HG02943 (cell line): ENCODE data around the gene ITPK1.

Experiments used
- ATAC-seq: cut with Tn5 transposase; IDR thresholded peaks from one replicate; pipeline ENCODE4 v1.9.1; 2021; ENCODE audit warnings: mild to moderate bottlenecking, low read depth, moderate library complexity; ENCODE audit not compliant: unreplicated experiment

Gene ITPK1

DNA sequence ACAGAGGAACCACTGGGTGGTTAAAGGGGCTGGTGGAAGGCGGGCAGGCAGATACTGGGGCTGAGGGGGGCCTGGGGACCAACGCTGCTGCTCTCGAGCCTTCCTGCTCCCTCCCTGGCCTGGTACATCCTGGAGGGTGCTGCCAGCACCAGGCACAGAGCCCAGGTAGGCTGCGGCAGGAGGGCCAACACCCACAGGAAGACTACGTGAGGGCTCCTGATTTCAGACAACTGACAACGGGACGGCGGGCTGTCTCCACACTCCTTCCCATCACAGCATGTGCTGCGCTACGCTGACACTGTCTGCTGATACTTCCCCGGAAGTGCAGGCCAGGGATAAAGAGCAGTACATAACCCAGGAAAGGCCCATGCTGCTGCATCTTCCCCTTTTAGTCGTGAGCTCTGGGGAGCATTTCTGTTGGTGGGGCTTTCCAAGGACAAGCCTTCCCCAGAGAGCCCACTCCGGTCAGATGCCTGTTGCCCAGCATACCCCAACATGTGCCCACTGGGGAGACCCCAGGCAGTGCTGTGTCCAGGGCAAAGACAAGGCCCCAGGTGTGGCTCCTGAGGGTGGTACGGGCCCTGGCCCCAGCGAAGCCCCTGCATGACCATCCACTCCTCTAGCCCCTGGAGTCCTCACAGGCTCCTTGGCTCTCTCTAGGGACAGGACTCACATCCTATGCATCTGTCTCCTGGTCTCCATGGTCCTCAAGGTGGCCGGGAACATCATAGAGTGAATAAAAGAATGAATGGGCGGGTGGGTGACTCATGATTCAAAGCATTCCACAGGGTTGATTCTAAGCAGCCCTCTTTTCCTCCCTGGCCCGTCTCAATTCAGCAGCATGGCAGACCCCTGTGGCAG is 154.8 kb downstream of the ITPK1 start:
- ATAC-seq: no peak

DNA sequence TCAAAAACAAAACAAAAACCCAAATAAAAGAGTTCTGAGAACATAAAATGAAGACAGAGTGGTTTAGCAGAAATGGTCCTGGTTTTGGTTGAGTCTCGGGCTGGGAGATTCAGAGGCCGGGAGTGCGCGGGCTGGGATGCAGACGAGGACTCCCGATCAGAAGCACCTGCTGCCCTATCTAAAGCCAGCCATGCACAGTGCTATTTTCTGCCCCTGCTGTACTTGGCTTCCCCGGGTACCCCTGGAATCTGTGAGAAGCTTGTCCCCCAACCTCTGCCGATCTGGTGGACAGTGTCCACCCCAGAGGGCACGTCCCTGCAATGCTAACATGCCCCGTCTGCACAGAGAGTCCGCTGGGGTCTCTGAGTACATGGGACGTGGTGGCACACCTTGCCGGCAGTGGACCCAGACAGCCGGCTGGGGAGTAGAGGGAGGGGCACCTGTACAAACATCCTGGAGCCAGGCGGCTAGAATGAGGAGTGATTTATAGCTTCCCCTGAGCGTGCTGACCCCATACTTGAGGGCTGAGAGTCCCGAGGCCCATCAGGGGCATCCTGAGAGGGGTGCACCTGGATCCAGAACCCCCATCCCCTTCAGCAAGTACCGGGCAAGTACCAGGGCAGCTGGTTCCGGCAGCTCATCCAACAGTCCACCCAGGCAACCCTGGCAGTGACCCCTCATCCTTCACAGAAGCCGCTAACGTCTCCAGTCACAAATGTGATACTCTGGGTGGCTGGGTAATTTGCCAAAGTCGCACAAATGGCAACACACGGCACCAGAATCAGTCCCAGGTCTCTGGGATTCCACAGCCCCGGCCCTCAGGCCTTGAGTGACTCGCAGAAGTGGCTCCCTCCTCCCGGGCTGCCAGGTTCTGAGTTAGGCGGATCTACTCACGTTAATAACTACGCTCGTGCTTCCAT is 155.7 kb downstream of the ITPK1 start:
- no peak for ATAC-seq

DNA sequence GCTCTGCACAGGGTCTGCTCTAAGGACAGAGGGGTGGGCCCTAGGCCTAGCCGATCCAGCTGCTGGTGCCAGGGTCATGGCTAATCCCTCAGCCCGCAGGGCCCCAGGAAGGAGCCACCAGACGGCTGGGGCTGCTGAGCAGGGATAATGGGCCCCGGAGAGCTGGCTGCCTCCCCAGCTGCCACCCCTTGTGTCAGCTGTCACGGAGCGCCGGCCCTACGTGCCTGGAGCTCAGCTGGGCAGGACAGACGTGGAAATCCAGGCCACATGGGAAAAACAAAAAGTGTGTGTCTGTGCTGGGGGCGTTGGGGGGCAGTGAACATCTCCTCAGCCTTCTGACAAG is 156.6 kb downstream of the ITPK1 start:
- no peak for ATAC-seq

DNA sequence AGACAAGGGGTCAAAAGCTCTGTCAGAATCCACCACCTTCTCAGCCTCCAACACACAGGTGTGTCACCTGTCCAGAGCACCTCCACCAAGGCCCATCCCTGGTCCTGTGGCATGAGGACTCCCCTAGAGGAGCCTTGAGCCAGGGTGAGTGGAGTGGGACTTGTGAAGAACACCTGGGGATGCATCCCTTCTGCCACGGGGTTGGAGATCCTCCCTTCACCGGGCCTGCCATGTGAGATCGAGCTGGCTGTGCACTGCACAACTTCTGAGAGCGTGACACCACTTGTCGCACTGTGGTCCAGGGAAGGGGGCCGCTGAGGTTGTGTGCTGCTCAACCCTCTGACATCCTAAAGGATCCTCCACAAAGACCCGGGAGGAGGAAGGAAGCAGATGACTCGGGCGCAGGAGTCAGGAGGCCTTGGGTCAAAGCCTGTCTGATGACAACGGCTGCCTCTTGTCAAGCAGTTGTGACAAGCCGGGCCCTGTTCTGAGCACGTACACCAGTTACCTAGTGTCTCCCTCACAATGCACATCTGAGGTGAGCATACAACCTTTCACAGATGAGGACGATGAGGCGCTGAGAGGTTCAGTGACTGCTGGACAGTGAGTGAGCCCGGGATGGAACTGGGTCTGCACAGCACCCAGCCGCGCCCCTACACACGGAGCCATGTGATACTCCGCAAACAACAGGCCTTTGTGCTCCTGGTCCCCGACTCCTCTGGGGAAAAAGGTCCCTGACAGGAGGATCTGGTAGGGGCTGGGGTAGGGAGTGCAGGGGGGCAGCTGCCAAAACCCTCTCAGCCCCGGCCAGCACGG is 157.1 kb downstream of the ITPK1 start:
- ATAC-seq: no peak

DNA sequence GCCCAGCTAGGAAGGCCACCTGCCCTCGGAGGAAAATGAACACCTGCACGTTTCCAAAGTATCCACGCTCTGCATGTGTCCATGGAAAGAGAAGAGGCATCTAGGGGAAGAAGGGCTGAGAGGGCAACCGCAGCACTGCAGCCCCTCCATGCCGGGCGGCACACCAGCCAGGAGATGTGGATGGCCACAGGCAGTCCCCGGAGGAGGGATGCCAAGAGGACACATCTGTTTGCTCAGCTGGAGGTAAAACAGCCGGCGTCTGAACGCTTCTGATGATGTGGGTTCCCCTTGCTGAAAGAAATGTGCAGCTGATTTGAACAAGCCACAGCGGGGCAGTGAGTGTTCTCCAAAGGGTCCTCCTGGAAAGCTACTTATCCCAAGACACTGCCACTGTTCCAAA is 158.8 kb downstream of the ITPK1 start:
- ATAC-seq: no peak

DNA sequence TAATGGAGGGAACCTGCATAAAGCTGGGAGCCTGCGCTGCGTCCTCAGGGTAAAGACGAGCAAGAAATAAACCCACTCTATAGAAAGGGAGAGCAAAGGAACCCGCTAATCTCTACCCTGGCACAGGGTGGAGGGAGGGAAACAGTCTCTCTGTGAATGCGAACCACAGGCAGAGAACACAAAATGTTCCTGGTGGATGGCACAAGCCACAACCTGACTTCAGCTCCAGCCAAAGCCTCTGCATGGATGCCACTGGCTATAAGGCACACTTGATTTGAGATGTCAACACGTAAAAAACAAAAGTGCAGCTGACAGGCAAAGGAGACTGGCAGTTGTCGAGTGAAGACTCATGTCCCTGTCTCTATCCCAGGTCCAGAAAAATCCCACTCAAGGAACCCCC is 160.3 kb downstream of the ITPK1 start:
- ATAC-seq: no peak

DNA sequence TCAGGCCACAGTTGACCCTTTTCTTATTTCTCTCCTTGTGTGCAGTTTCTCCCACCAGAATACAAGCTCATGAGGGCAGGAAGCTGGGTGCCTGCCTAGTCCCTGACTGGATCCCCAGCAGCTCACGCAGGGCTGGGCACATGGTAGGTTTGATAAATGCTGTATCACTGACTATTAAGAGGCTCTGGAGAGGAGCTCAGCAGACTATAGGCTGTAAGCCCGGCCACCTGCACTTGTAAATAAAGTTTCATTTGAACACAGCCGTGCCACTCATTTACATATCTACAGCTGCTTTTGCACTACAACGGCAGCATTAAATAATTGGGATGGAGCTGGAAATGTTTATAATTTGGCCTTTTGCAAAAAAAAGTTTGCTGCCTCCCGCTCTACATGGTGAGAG is 160.8 kb downstream of the ITPK1 start:
- no peak for ATAC-seq

DNA sequence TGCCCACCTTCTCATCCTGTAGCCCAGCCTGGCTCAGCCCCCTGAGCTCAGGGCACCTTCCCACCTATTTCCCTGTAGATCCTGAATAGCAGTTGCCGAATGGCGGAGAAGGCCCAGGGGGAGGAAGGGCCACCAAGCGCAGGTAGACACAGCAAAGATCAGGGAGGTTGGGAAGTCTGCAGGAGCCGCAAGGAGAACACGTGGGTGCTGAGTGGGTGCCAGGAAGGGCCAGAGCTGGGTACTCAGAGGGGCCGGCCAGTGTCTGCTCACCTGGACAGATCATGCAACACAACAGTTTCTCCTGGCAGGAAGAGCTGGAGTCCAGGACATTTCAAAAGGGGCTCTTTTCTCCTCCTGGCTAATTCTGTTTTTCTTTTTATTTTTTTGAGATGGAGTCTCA is 162.2 kb downstream of the ITPK1 start:
- ATAC-seq: no peak

DNA sequence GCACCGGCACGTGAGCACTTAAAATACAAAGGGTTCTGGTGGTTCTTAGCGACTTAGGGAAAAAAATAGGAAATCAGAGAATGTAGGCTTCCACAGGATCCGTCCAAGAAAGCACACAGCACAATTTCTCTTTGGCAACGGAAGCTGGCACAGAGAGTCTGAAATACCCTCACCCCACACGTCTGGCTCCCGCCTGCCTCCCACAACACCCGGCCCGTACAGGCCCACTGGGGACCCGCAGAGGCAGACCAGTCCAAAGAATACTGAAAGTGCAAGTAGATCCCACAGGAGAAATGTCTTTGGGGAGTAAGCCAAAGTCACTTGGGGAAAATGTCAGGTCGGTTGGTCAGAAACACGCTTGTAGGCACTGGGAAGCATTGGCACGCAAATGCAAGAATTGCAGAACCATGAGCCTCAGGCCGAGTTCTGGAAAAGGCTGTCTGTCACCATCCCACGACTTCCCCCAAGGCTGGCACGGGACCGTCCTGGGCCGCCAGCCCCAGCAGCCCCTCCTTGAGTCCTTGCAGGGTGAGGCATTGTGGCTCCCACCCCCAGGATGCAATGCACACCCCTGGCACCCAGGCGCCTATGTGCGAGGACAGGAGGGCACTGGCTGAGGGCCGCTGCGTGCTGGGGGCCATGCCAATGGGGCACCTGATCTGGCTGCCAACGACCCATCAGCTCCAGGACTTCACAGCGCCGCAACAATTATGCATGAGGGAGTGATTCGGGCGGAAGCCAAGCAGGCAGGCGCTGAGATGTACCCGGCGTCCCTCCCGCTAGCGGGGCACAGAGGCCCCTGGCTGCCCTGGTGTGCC is 163.0 kb downstream of the ITPK1 start:
- ATAC-seq: no peak

DNA sequence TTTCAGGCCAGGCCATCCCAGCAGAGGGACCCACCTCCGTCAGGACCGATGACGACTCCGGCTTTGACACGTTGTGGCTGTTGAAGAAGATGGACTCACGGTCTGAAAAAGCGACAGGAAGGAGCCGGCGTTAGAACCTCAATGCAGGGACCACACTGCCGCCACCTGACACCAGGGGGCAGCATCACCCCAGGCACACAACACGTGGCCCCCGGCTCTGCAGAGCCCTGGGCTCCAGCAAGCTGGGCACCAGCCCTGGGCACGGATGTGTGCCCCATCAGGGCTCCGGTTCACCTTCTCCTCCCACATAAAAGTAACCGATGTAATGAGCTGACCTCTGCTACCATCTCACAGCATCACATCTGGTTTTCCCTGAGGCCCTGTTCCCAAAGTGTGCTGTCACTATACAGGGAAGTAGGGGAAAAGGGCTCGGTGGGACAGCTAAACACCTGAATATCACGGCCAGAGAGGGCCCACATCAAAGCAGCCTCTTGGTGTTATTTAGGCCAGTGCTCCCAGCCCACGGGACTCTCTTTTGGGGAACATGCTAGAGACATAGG is 163.7 kb downstream of the ITPK1 start:
- no peak for ATAC-seq

DNA sequence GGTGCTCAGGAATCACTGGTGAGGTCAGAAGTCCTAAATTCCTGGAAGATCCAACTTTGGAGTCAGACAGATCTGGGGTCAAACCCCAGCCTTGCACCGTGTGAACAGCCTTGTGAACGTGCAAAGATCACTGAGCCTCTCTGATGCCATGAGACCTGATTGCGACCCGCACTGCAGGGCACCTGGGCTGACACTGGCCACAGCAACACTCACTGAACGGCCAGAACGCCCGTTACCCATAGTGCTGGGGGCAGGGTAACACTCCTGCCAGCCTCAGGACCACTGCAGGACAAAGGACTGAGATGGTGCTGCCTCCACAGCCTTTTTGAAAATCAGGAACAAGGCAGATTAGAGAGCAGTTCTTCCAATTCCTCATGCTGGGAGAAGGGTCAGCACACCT is 164.5 kb downstream of the ITPK1 start:
- ATAC-seq: no peak

DNA sequence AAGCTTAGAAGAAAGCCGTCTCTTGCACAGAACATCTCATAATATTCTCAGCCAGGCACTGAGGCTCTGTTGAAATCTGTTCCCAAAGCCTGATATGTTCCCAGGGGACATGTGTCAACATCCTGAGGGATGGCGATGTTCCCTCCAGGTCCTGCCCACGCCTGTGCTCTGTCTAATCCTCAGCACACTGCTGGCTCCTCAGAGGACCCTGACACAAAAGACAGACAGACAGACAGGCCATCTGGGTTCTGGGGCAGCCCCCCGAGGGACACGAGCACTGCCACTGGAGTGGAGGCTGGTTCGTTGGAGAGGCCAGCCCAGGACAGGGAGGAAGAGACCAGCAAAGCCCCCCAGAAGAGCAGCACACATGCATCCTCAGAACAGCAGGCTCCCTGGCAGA is 165.0 kb downstream of the ITPK1 start:
- ATAC-seq: no peak

DNA sequence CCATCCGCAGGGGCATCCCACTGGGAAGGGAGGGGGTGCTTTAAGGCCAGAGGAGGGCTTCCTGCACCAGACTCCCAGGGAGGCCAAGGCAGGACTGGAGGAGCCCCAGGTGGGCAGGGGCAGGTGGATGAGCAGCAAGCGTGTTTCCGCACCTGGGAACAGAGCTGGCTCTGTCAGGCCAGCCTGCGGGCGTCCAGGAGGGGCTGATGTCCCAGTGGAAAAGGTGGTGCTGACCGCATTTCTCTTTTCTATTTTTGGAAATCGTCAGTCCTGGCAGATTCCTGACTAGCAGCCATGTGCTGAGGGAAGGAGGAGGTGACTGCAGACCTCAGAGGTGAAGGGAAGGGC is 165.6 kb downstream of the ITPK1 start:
- ATAC-seq: no peak

DNA sequence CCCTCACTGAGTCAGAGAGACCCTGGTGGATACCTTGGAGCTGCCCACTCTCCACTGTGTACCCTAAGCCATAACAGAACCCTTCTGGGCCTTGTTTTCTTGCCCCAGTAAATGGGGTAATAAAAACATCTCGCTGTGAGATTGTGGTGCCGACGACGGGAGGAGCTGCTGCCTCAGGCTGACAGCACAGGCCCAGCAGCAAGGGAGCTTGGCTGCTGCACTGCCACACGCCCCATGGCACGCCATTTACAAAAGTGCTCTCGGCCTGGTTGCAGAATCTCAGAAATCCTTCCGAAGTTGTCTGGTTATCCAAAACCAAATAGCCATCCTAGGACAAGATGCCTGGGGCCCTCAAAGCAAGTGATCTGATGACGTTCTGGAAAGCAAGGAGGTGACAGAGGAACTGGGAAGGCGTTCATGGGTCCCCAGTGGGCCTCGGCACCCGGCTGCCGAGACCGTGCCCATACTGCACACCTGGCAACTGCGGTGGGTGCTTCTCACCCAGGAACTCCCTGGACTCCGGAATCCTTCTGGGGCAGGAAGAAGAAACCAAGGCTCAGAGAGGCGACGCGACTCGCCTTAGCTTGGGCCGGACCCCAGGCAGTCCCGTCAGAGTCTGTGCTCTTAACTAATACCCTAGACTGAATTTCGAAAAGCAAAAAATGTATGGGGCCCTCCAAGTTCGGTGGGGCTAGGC is 166.1 kb downstream of the ITPK1 start:
- ATAC-seq: no peak

DNA sequence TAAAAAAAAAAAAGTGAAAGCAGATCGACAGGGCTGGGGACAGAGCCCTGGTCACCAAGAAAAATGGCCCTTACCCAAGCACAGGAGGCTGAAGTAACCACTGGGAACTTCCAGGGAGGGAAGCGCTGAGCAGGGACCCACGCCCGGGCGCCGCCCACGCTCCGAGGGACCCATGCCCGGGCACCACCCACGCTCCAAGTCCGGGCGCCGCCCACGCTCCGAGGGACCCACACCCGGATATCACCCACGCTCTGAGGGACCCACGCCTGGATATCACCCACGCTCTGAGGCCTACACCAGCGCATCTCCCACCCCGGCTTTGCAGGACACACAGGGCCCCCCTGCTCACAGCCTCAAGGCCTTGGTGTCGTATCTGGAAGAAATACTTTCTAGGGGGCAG is 167.1 kb downstream of the ITPK1 start:
- ATAC-seq: no peak

DNA sequence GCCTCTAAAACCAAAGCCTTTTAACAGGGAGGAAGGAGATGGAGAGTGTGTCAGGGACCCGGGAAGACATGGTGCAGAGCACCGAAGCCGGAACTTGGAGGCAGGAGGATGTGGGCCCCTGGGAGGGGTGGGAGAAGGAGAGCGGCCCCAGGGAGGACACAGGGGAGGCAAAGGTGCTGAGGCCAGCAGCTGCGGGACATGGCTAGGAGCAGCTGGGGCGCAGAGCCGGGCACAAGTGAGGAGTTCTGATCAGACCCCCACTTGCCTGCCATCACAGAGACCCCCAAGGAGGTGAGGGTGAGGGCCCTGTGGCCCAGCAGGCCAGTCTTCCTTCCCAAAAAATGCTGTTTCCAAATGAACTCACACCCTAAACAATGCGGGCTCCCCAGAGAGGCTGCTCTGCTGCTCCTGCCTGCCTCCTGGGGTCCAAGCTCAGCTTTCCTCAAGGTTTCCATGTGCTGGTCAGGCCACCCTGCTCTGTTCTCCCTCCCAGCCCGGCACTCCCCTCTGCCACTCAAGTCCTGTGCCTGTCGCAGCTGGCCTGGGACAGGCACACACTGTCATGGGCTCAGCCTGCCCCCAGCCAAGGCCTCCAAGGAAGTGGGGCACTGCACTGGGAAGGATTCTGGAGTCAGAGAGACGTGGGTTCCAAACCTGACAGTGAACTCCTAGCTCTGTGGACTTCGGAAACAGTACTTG is 168.7 kb downstream of the ITPK1 start:
- no peak for ATAC-seq

DNA sequence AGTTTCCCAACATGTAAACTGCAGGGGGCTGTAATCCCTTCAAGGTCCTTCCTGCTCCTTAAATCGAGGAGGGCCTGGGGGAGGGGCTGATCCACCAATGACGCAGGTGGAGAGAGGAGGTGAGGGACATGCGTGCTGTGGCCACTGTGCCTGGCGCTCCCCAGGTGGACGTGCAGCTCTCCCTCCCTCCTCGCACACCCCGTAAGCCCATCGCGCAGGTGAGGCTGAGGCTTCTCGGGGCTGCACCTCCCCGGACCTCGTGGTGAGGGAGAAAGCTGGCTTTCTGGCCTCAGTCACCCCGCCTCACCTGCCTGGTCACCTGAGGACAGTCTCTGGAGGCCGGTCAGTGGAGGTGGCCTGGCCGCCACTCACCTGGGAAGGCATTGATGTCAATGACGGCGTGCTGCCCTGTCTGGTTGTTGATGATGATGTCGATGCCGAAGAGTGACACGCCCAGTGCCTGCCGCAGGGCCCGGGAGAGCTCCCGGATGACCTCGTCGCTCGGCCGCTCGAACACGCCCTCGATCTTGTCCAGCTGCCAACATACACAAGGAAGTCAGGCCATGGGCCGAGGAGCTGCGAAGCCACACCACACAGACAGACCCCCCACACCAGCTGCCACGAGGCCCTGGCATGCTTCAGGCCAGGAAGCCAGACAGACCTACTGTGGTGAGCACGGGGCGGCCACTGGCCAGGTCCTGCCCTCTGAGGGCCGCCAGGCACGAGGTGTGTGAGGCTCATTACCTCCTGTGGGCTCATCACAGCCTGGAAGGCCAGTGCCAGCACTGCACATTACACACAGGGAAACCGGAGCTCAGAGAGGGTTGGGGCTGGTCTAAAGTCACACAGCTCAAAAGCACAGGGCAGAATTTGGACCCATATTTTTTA is 169.5 kb downstream of the ITPK1 start:
- no peak for ATAC-seq

DNA sequence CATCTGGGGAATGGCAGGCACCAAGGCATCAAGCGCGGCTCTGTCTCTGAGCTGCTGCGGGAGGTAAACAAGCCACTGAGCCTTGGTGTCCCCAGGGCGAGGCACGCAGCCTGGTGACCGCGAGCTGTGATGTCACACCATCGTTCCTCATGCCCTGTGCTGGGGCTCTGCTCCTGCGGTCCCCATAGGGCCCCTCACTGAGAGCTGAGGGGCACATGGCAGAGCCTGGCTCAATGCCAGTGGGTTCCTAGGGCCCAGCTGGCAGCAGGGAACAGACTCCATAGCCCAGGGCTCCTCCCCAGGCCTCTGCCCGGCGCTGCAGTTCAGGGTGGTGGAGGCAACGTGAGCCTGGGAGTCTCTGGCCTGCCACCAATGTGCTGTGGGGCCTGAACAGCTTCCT is 170.2 kb downstream of the ITPK1 start:
- no peak for ATAC-seq
